Measurements from ENCODE around the gene STX4.
A peak's percentile ranks its signal among the peaks of the same experiment; 100 is the strongest.

STX4 gene

DNA sequence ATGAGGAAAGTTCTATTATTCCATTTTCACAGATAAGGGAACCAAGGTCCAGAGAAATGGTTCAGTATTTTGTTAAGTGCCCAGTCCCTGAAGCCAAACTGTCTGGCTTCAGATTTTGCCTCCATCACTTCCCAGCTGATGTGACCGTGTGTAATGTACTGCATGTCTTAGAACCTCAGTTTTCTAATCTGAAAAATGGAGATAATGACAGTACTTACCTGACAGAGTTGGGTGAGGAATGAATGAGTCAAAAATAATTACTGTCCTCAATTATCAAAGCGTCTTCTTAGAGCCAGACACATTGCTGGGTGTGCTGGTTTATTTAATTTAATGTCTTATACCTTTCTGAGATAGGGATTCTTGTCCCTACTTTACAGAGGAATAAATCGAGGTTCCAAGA is 34.0 kb downstream of the STX4 start:
- no peak for DNase-seq (ENCODE audit: low read depth)
- TF ChIP-seq, protein P1, sequence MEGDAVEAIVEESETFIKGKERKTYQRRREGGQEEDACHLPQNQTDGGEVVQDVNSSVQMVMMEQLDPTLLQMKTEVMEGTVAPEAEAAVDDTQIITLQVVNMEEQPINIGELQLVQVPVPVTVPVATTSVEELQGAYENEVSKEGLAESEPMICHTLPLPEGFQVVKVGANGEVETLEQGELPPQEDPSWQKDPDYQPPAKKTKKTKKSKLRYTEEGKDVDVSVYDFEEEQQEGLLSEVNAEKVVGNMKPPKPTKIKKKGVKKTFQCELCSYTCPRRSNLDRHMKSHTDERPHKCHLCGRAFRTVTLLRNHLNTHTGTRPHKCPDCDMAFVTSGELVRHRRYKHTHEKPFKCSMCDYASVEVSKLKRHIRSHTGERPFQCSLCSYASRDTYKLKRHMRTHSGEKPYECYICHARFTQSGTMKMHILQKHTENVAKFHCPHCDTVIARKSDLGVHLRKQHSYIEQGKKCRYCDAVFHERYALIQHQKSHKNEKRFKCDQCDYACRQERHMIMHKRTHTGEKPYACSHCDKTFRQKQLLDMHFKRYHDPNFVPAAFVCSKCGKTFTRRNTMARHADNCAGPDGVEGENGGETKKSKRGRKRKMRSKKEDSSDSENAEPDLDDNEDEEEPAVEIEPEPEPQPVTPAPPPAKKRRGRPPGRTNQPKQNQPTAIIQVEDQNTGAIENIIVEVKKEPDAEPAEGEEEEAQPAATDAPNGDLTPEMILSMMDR (IDR thresholded peaks at IDR 0.05; ENCODE audit: insufficient read depth, low read depth, low read length, missing control alignments) = no peak
- H3K4me3 ChIP-seq (ENCODE audit: low read depth, low read length) = no peak overlapping the region

DNA sequence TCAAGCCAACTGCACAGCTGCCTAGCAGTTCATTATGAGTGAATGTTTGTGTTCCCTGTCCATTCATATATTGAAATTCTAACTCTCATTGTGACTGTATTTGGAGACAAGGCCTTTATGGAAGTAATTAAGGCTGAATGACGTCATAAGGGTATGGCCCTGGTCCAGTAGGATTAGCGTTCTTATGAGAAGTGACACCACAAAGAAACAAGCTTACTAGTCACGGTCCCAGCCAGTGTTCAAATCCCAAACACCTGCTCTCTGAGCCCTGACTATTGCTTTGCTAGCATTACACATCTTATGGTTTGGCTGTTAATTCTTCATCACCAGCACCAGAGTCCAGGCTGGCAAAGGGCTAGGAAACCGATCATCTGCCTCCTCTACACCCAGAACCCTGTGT is 38.5 kb downstream of the STX4 start:
- peak overlapping the region; percentile 83 for H3K4me3 ChIP-seq (ENCODE audit: low read depth, low read length)
- TF ChIP-seq, protein P1 (IDR thresholded peaks at IDR 0.05; ENCODE audit: insufficient read depth, low read depth, low read length, missing control alignments) = no peak
- DNase-seq (ENCODE audit: low read depth) = peak; percentile 31

DNA sequence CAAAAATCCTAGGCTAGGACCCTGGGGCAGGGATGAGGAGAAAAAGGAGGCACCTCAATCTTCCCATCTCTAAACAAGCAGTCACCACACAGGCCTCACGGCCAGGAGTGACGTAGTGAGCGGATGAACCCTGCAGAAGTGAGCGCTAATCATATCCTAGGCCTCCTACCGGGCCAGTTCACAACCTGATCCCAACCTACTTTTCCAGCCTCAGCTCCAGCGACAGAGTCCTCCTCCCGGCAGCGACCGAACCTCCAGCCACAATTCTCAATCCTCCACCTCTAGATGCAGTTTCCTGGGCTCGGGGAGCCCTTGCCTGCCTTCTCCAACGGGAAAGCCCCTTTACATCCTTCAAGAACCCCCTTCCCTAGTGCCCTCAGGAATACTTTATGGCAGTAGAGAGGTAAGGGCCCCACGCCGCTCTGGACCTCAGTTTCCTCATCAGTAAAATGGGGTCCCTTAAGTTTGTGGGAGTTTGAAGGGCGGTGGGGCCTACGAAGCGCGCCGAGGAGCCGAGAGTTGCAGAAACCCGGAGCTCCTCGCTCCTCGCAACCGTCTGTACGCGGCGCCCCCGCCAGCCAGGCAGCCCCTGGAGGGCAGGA is 39.3 kb downstream of the STX4 start:
- DNase-seq (ENCODE audit: low read depth) = peak; percentile 56
- H3K4me3 ChIP-seq (ENCODE audit: low read depth, low read length) = peak overlapping the region; percentile 83
- TF ChIP-seq, protein P1 (IDR thresholded peaks at IDR 0.05; ENCODE audit: insufficient read depth, low read depth, low read length, missing control alignments) = no peak

DNA sequence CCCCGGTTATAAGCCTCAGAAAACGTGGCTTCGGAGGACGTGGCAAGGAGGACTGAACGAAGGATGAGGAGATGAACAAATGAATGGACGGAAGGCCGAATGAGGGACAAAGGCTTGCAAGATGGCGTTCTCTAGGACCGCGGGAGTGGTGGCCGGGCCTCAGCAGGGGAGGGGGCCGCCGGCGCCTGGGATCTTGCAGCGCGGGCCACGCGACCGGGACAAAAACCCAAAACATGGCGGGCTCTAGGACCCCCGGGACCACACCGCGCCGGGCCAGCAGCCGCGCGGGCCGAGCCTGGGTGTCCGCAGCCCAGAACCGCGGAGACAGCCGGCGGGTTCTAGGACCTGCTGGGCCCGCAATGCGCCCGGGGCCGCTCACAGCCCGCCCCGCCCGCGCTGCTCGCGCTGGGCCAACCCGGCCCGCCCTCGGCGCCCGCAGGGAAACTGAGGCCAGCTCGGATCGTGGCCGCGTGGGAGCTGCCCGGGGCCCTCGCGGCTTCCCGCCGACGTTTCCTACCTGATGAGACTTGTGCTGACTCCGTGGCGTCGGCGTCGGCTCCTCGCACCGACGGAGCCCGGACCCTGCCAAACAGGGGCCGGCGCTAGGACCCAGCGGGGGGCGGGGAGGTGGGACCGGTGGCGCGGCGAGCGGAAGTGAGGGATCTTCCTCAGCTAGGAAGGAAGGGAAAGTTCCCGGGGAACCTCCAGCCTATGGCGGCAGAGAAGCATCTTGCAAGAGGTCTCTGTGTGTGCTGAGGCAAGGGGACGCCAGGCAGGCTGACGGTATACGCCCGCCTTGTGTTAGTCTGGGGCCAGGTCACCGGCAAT is 40.0 kb downstream of the STX4 start:
- TF ChIP-seq, protein P1 (IDR thresholded peaks at IDR 0.05; ENCODE audit: insufficient read depth, low read depth, low read length, missing control alignments) = no peak
- peak overlapping the region; percentile 83 for H3K4me3 ChIP-seq (ENCODE audit: low read depth, low read length)
- peak; percentile 90 for DNase-seq (ENCODE audit: low read depth)

DNA sequence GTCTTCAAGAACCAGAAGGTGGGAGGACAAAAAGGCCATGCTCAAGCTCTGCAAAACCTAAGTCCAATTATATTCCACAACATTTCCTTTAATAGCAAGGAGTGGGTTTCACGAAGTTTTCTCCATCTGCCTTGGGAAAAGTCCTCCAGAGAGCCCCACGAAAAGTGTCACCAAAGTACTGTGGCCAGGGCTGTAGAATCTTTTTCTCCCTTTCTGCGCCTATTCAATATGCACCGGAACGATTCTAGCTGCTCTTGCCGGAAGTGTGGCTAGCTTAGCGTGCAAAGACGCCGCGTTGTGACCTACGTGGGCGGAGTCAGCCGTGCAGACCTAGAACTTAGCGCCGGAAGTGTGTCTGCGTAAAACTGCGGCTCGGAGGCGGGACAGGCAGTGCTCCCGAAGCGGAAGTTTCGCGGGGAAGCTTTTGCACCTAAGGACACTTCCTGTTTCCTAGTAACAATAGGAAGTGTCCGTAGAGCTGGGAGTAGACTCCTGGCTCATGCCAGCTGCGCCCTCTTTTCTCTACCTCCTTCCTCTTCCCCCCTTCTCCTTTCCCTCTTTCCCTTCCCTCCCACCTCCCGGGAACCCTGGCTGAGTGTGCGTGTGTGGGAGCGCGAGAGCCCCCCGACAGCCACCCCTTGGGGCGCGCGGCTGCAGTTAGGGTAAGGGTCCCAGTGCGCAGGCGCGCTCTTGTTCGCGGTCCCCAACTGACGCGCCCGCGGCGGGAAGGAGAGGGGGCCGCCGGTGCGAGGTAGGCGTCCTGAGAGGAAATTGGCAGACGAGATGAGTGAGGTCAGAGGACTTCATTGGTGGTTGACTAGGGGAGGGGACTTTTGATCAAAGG is 40.8 kb downstream of the STX4 start, which contains the start of the genes ZNF646 and ZNF668:
Gene ZNF646, plus strand, starts transcription at position 453 of the 844 bp plus-strand sequence. CDS start 1,903 bp downstream, outside the sequence.
Gene ZNF668, minus strand, starts transcription at position 271 of the 844 bp plus-strand sequence. CDS start 9,781 bp downstream, outside the sequence.
- H3K4me3 ChIP-seq (ENCODE audit: low read depth, low read length) = peak within 1 kb of the TSS; percentile 83
- peak; percentile 100 for DNase-seq (ENCODE audit: low read depth)
- TF ChIP-seq, protein P1 (IDR thresholded peaks at IDR 0.05; ENCODE audit: insufficient read depth, low read depth, low read length, missing control alignments) = no peak

DNA sequence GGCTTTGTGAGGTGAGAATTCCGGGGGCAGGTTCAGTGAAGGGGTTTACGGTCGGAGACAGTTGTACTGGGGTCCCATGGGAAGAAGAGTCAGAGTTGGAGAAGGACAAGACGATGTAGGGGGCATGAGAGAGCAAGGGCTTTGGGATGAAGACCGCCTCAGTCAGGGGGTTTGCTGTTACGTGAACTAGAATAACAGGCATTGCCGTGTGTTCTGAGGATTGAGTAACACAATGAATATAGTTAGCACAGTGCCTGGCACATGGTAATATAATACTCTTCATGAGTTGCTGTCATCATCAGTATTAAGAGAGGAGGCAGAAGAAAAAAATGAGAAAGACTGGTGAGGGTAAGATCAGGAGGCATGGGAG is 41.4 kb downstream of the STX4 start:
- peak overlapping the region; percentile 77 for H3K4me3 ChIP-seq (ENCODE audit: low read depth, low read length)
- TF ChIP-seq, protein P1 (IDR thresholded peaks at IDR 0.05; ENCODE audit: insufficient read depth, low read depth, low read length, missing control alignments) = no peak
- no peak for DNase-seq (ENCODE audit: low read depth)

Measured in GM12865 (cell line).